ENCODE data around the gene WDR75. TPM values are rescaled to one million over a fixed set of nuclear protein-coding genes. Genes with fewer than 3 reads are reported as not detected.
A peak's percentile ranks its signal among the peaks of the same experiment; 100 is the strongest.

The WDR75 gene
- total and polyA plus RNA-seq, 2 of the 4 experiments (the other 2 are of a cell fraction), result 21.7 to 52.2 TPM

- Histone ChIP-seq H2BK20ac (ENCODE audit: low read depth, low read length) (peak overlapping the region; percentile 82), H3K79me1 (ENCODE audit: low read depth in 1 of 2, low read length in 2 of 2) (peaks cover 0 to 6% of the 10 kb centered on the region in 2 experiments; a peak in 1 of 4 replicates), H3K9me3 (ENCODE audit: control insufficient read depth, insufficient read depth, low read length) (no peaks in the 10 kb centered on the region), H2AK5ac (ENCODE audit: low read depth, low read length) (peak overlapping the region; percentile 62; the same call in 1 of the 2 replicates), H3K27me3 (ENCODE audit: control insufficient read depth, insufficient read depth, low read length) (no peaks in the 10 kb centered on the region), H2BK15ac (ENCODE audit: low read depth, low read length) (peak overlapping the region; percentile 32; the same call in 1 of the 3 replicates), H3K4me1 (ENCODE audit: control insufficient read depth, insufficient read depth, low read length) (peaks cover 14% of the 10 kb centered on the region), H4K5ac (ENCODE audit: low read depth, low read length) (peak overlapping the region; percentile 93), H4K20me1 (ENCODE audit: insufficient read depth, low read length) (no peaks in the 10 kb centered on the region), H4K91ac (ENCODE audit: insufficient read depth, low read depth, low read length) (peak overlapping the region; percentile 65), H3K9me1 (ENCODE audit: insufficient read depth, low read length) (no peaks in the 10 kb centered on the region), H4K8ac (ENCODE audit: low read depth in 2 of 2, low read length in 2 of 2) (peak overlapping the region; percentile 44 to 53; a peak in 2 of 4 replicates), H3K14ac (replicated peaks; ENCODE audit: low read depth, low read length) (peak overlapping the region; percentile 62), H3K56ac (ENCODE audit: extremely low read depth, insufficient read depth, low read length) (no peak overlapping the region), H3K18ac (ENCODE audit: low read depth, low read length) (peak overlapping the region; percentile 100), H2BK120ac (ENCODE audit: low read depth, low read length) (peak overlapping the region; percentile 69), H2AK9ac (replicated peaks; ENCODE audit: low read depth, low read length, poor library complexity) (no peak overlapping the region), H3K27ac (ENCODE audit: insufficient read depth, low read length) (peak overlapping the region; percentile 67; the same call in 1 of the 2 replicates), H2AFZ (replicated peaks; ENCODE audit: low read length, poor library complexity) (no peak overlapping the region), H3K4ac (ENCODE audit: low read depth, low read length) (peak overlapping the region; percentile 66), H3K4me3 (ENCODE audit: insufficient read depth, low read depth, low read length) (no peak overlapping the region), H3K9ac (ENCODE audit: low read depth, low read length) (no peak overlapping the region), H2BK5ac (ENCODE audit: low read depth, low read length, poor library complexity, severe bottlenecking) (peak overlapping the region; percentile 97), H3K23ac (ENCODE audit: low read depth, low read length) (peak overlapping the region; percentile 13; the same call in 1 of the 2 replicates), H3K4me2 (ENCODE audit: low read depth, low read length) (no peak overlapping the region), H3K36me3 (ENCODE audit: control insufficient read depth, insufficient read depth, low read length) (no peaks in the 10 kb centered on the region)
- DNase-seq (peak; percentile 24), ATAC-seq (ENCODE audit: low read depth) (no peak)
- no TSS peak for BruUV-seq (replicated peaks)
- ChIA-PET CTCF (interaction anchor here (2.0 kb wide), 1 partner anchor 61 kb away, joined by 6 read pairs; no protein-coding TSS in a partner anchor), POLR2A (ENCODE audit: unreplicated experiment) (interaction anchor here (0.6 kb wide), 1 partner anchor 737 kb away, joined by 12 read pairs; no protein-coding TSS in a partner anchor)
- in situ Hi-C loops (cut with MboI; ENCODE audit: low sequenced_read_pairs), result loop anchor here (10.0 to 25.0 kb wide), 2 partner anchors 114 to 1097 kb away; no protein-coding TSS in a partner anchor
- dilution Hi-C loops (cut with HindIII; ENCODE audit: low sequenced_read_pairs, unreplicated experiment), result no loop called here
- TF ChIP-seq POLR2A (IDR thresholded peaks at IDR 0.05; ENCODE audit: low read depth, low read length) (no peak), RCOR1 (IDR thresholded peaks at IDR 0.05; ENCODE audit: insufficient replicate concordance, low read length) (no peak), CHD1 (IDR thresholded peaks at IDR 0.05; ENCODE audit: low read depth, low read length) (no peak), MAFK (IDR thresholded peaks at IDR 0.05; ENCODE audit: low read depth, low read length) (no peak), NFE2L2 (IDR thresholded peaks at IDR 0.05; ENCODE audit: low read depth, low read length) (no peak), RFX5 (IDR thresholded peaks at IDR 0.05; ENCODE audit: low read depth, low read length) (no peak), SMC3 (IDR thresholded peaks at IDR 0.05; ENCODE audit: low read depth, low read length) (no peak), BHLHE40 (IDR thresholded peaks at IDR 0.05; ENCODE audit: low read depth, low read length) (no peak), CEBPB (IDR thresholded peaks at IDR 0.05; ENCODE audit: low read depth, low read length) (no peak), FOS (IDR thresholded peaks at IDR 0.05; ENCODE audit: low read depth, low read length) (no peak), MAZ (IDR thresholded peaks at IDR 0.05; ENCODE audit: borderline replicate concordance, low read depth, low read length) (no peak), RAD21 (IDR thresholded peaks at IDR 0.05; ENCODE audit: low read length) (no peak), CTCF (conservative IDR thresholded peaks at IDR 0.05; ENCODE audit: low read depth, low read length) (no peak), MXI1 (IDR thresholded peaks at IDR 0.05; ENCODE audit: borderline replicate concordance, low read depth, low read length) (no peak), USF2 (IDR thresholded peaks at IDR 0.05; ENCODE audit: low read depth, low read length) (no peak)
- TF ChIP-seq, protein P1, sequence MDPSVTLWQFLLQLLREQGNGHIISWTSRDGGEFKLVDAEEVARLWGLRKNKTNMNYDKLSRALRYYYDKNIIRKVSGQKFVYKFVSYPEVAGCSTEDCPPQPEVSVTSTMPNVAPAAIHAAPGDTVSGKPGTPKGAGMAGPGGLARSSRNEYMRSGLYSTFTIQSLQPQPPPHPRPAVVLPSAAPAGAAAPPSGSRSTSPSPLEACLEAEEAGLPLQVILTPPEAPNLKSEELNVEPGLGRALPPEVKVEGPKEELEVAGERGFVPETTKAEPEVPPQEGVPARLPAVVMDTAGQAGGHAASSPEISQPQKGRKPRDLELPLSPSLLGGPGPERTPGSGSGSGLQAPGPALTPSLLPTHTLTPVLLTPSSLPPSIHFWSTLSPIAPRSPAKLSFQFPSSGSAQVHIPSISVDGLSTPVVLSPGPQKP (IDR thresholded peaks at IDR 0.05; ENCODE audit: borderline replicate concordance, low read depth, low read length), result no peak
- intact Hi-C loops (cut with micrococcal nuclease), result no loop called here
- WGBS, 2 experiments (ENCODE audit: extremely low coverage in 2 of 2, insufficient read length in 1 of 2), result no CpG with 5 or more reads among the region's 3 CpGs
Measured at GRCh38 chr2:189409131-189409530, 32.1 kb upstream of the WDR75 start.

Data from IMR-90 (cell line).